ENCODE results near the gene AATK.

- TF ChIP-seq CTCF (IDR thresholded peaks at IDR 0.05) (no peak), MAX (IDR thresholded peaks at IDR 0.05; ENCODE audit: low read depth) (no peak), SMC3 (IDR thresholded peaks at IDR 0.05; ENCODE audit: low read depth, low read length) (no peak), EP300 (IDR thresholded peaks at IDR 0.05; ENCODE audit: borderline replicate concordance in 1 of 2, low read depth in 1 of 2, low read length in 1 of 2) (no peak), REST (IDR thresholded peaks at IDR 0.05; ENCODE audit: low read depth, low read length) (no peak), TEAD4 (IDR thresholded peaks at IDR 0.05; ENCODE audit: borderline replicate concordance, insufficient read depth) (no peak), RAD21 (IDR thresholded peaks at IDR 0.05; ENCODE audit: low read length) (no peak), EZH2phosphoT487 (IDR thresholded peaks at IDR 0.05; ENCODE audit: borderline replicate concordance, low read depth) (no peak), POLR2AphosphoS5 (IDR thresholded peaks at IDR 0.05; ENCODE audit: low read depth, low read length) (no peak), USF2 (IDR thresholded peaks at IDR 0.05; ENCODE audit: borderline replicate concordance, low read depth, low read length) (no peak)
These were observed 31.4 kb upstream of the AATK start for GRCh38 chr17:81197409-81197795.
